Measurements from ENCODE around the gene UGGT2. TPM values are rescaled to one million over a fixed set of nuclear protein-coding genes. Genes with fewer than 3 reads are reported as not detected.

UGGT2 gene
- total and polyA plus RNA-seq, 2 experiments from 2014 or later = 46.1 to 54.8 TPM

GRCh38 chr13:95902741-95903140 lies 150.5 kb downstream of the UGGT2 start:
- Histone ChIP-seq H2AFZ (no peak overlapping the region), H3K79me2 (ENCODE audit: insufficient read depth) (no peaks in the 10 kb centered on the region), H3K9me2 (ENCODE audit: insufficient read depth) (no peaks in the 10 kb centered on the region), H3K9me3 (ENCODE audit: low read depth) (no peaks in the 10 kb centered on the region), H3K9ac (no peak overlapping the region), H3K4me1 (ENCODE audit: insufficient read depth) (no peaks in the 10 kb centered on the region), H3K36me3 (ENCODE audit: low read depth) (peaks cover 18% of the 10 kb centered on the region; the same call in 1 of the 2 replicates), H3K27ac (no peak overlapping the region), H4K20me1 (ENCODE audit: insufficient read depth) (no peaks in the 10 kb centered on the region), H3K4me2 (ENCODE audit: unreplicated experiment) (no peak overlapping the region), H3K27me3 (replicated peaks; ENCODE audit: insufficient read depth) (no peaks in the 10 kb centered on the region), H3K4me3 (no peak overlapping the region), H3F3A (ENCODE audit: insufficient read depth) (no peaks in the 10 kb centered on the region)
- in situ Hi-C loops (cut with MboI) = no loop called here
- no peak for DNase-seq
- TF ChIP-seq EZH2phosphoT487 (IDR thresholded peaks at IDR 0.05; ENCODE audit: insufficient read depth, low read depth) (no peak), EZH2 (IDR thresholded peaks at IDR 0.05; ENCODE audit: insufficient read depth, poor library complexity, severe bottlenecking) (no peak)
- WGBS, 2 experiments (ENCODE audit: low coverage in 1 of 2, low lambda C conversion rate in 2 of 2, missing lambda C conversion rate in 2 of 2) = 9% methylated on average over 1 of the region's 1 CpG

- 100% methylated on average over 1 of the region's 1 CpG for WGBS, 2 experiments (ENCODE audit: low coverage in 1 of 2, low lambda C conversion rate in 2 of 2, missing lambda C conversion rate in 2 of 2)
- no peaks in the 10 kb centered on the region for H3K9me2 ChIP-seq (ENCODE audit: insufficient read depth)
- no peak overlapping the region for H3K9ac ChIP-seq
- H3K27me3 ChIP-seq (replicated peaks; ENCODE audit: insufficient read depth) = no peaks in the 10 kb centered on the region
- H3K4me1 ChIP-seq (ENCODE audit: insufficient read depth) = no peaks in the 10 kb centered on the region
- no peaks in the 10 kb centered on the region for H3K9me3 ChIP-seq (ENCODE audit: low read depth)
- TF ChIP-seq EZH2 (IDR thresholded peaks at IDR 0.05; ENCODE audit: insufficient read depth, poor library complexity, severe bottlenecking) = no peak
- no peak for TF ChIP-seq EZH2phosphoT487 (IDR thresholded peaks at IDR 0.05; ENCODE audit: insufficient read depth, low read depth)
- H4K20me1 ChIP-seq (ENCODE audit: insufficient read depth) = no peaks in the 10 kb centered on the region
- DNase-seq = no peak
- no peak overlapping the region for H3K4me2 ChIP-seq (ENCODE audit: unreplicated experiment)
- no peak overlapping the region for H3K4me3 ChIP-seq
- in situ Hi-C loops (cut with MboI) = no loop called here
- no peaks in the 10 kb centered on the region for H3K79me2 ChIP-seq (ENCODE audit: insufficient read depth)
- H2AFZ ChIP-seq = no peak overlapping the region
- no peak overlapping the region for H3K27ac ChIP-seq
- H3F3A ChIP-seq (ENCODE audit: insufficient read depth) = no peaks in the 10 kb centered on the region
- peaks cover 11% of the 10 kb centered on the region for H3K36me3 ChIP-seq (ENCODE audit: low read depth)
Measured at GRCh38 chr13:95898256-95898655, 154.9 kb downstream of the UGGT2 start.

- 95% methylated on average over 3 of the region's 3 CpGs for WGBS, 2 experiments (ENCODE audit: low coverage in 1 of 2, low lambda C conversion rate in 2 of 2, missing lambda C conversion rate in 2 of 2)
- in situ Hi-C loops (cut with MboI) = no loop called here
- no peaks in the 10 kb centered on the region for H3K4me1 ChIP-seq (ENCODE audit: insufficient read depth)
- no peaks in the 10 kb centered on the region for H3K9me2 ChIP-seq (ENCODE audit: insufficient read depth)
- no peak overlapping the region for H3K27ac ChIP-seq
- no peaks in the 10 kb centered on the region for H3K9me3 ChIP-seq (ENCODE audit: low read depth)
- no peak overlapping the region for H2AFZ ChIP-seq
- no peak overlapping the region for H3K9ac ChIP-seq
- no peak for DNase-seq
- H3K27me3 ChIP-seq (replicated peaks; ENCODE audit: insufficient read depth) = no peaks in the 10 kb centered on the region
- no peaks in the 10 kb centered on the region for H3F3A ChIP-seq (ENCODE audit: insufficient read depth)
- no peak overlapping the region for H3K4me2 ChIP-seq (ENCODE audit: unreplicated experiment)
- H4K20me1 ChIP-seq (ENCODE audit: insufficient read depth) = no peaks in the 10 kb centered on the region
- no peak for TF ChIP-seq EZH2 (IDR thresholded peaks at IDR 0.05; ENCODE audit: insufficient read depth, poor library complexity, severe bottlenecking)
- TF ChIP-seq EZH2phosphoT487 (IDR thresholded peaks at IDR 0.05; ENCODE audit: insufficient read depth, low read depth) = no peak
- H3K4me3 ChIP-seq = no peak overlapping the region
- no peaks in the 10 kb centered on the region for H3K79me2 ChIP-seq (ENCODE audit: insufficient read depth)
- H3K36me3 ChIP-seq (ENCODE audit: low read depth) = no peaks in the 10 kb centered on the region; the same call in 1 of the 2 replicates
Measured at GRCh38 chr13:95896301-95896700, 156.9 kb downstream of the UGGT2 start.

- TF ChIP-seq EZH2 (IDR thresholded peaks at IDR 0.05; ENCODE audit: insufficient read depth, poor library complexity, severe bottlenecking) (no peak), EZH2phosphoT487 (IDR thresholded peaks at IDR 0.05; ENCODE audit: insufficient read depth, low read depth) (no peak)
- in situ Hi-C loops (cut with MboI) = no loop called here
- no peak overlapping the region for H2AFZ ChIP-seq
- H3K4me2 ChIP-seq (ENCODE audit: unreplicated experiment) = no peak overlapping the region
- no peak overlapping the region for H3K9ac ChIP-seq
- no peaks in the 10 kb centered on the region for H4K20me1 ChIP-seq (ENCODE audit: insufficient read depth)
- no peaks in the 10 kb centered on the region for H3K4me1 ChIP-seq (ENCODE audit: insufficient read depth)
- WGBS, 2 experiments (ENCODE audit: low coverage in 1 of 2, low lambda C conversion rate in 2 of 2, missing lambda C conversion rate in 2 of 2) = 79 to 80% methylated on average over 5 of the region's 5 CpGs
- H3K9me2 ChIP-seq (ENCODE audit: insufficient read depth) = no peaks in the 10 kb centered on the region
- no peaks in the 10 kb centered on the region for H3K9me3 ChIP-seq (ENCODE audit: low read depth)
- H3K79me2 ChIP-seq (ENCODE audit: insufficient read depth) = no peaks in the 10 kb centered on the region
- DNase-seq = no peak
- no peak overlapping the region for H3K4me3 ChIP-seq
- H3K27me3 ChIP-seq (replicated peaks; ENCODE audit: insufficient read depth) = no peaks in the 10 kb centered on the region
- H3K27ac ChIP-seq = no peak overlapping the region
- H3K36me3 ChIP-seq (ENCODE audit: low read depth) = peaks cover 5% of the 10 kb centered on the region
- no peaks in the 10 kb centered on the region for H3F3A ChIP-seq (ENCODE audit: insufficient read depth)
Measured at GRCh38 chr13:95893861-95894260, 159.3 kb downstream of the UGGT2 start.

- H3K9me2 ChIP-seq (ENCODE audit: insufficient read depth) = no peaks in the 10 kb centered on the region
- 67 to 82% methylated on average over 3 of the region's 3 CpGs for WGBS, 2 experiments (ENCODE audit: low coverage in 1 of 2, low lambda C conversion rate in 2 of 2, missing lambda C conversion rate in 2 of 2)
Measured at GRCh38 chr13:95882121-95882520, 171.1 kb downstream of the UGGT2 start.

More at GRCh38 chr13:95882121-95882520, 171.1 kb downstream of the UGGT2 start:
- Histone ChIP-seq H3K4me2 (ENCODE audit: unreplicated experiment) (no peak overlapping the region), H3F3A (ENCODE audit: insufficient read depth) (no peaks in the 10 kb centered on the region), H3K4me3 (no peak overlapping the region), H2AFZ (no peak overlapping the region), H3K36me3 (ENCODE audit: low read depth) (peaks cover 13% of the 10 kb centered on the region), H3K79me2 (ENCODE audit: insufficient read depth) (no peaks in the 10 kb centered on the region), H3K9me3 (ENCODE audit: low read depth) (no peaks in the 10 kb centered on the region), H4K20me1 (ENCODE audit: insufficient read depth) (no peaks in the 10 kb centered on the region), H3K27ac (no peak overlapping the region), H3K9ac (no peak overlapping the region), H3K4me1 (ENCODE audit: insufficient read depth) (no peaks in the 10 kb centered on the region), H3K27me3 (replicated peaks; ENCODE audit: insufficient read depth) (no peaks in the 10 kb centered on the region)
- TF ChIP-seq EZH2 (IDR thresholded peaks at IDR 0.05; ENCODE audit: insufficient read depth, poor library complexity, severe bottlenecking) (no peak), EZH2phosphoT487 (IDR thresholded peaks at IDR 0.05; ENCODE audit: insufficient read depth, low read depth) (no peak)
- no peak for DNase-seq
- in situ Hi-C loops (cut with MboI) = no loop called here

Measured in GM23248 (cell line).